OCI-LY1 (cell line): Measurements from ENCODE around the gene FADS2.

ENCODE experiments used
- H2AFZ ChIP-seq: fragments of 200-600 bp; sonication (generic), shearing (Covaris generic); 2 replicates; pipeline ENCODE4 v1.6.0; 2014; ENCODE audit warnings: antibody characterized with exemption, mild to moderate bottlenecking, low read length
- H3F3A ChIP-seq: fragments of 200-600 bp; sonication (generic), shearing (Covaris generic); 2 replicates; pipeline ENCODE4 v1.6.0; 2014; ENCODE audit warnings: mild to moderate bottlenecking, antibody characterized with exemption, low read length, moderate library complexity; ENCODE audit not compliant: insufficient read depth
- H3K27ac ChIP-seq: fragments of 200-600 bp; sonication (generic); 2 replicates; pipeline ENCODE4 v1.5.1; 2014; ENCODE audit warnings: low read length, mixed run types, mild to moderate bottlenecking, low read depth; ENCODE audit not compliant: poor library complexity, severe bottlenecking
- H3K27me3 ChIP-seq: fragments of 200-600 bp; sonication (generic); 2 replicates; pipeline ENCODE4 v1.6.0; 2014; ENCODE audit warnings: antibody characterized with exemption, mild to moderate bottlenecking, low read length, moderate library complexity; ENCODE audit not compliant: insufficient read depth
- H3K36me3 ChIP-seq: fragments of 200-600 bp; sonication (generic); 2 replicates; pipeline ENCODE4 v1.6.1; 2014; ENCODE audit warnings: mild to moderate bottlenecking, antibody characterized with exemption, low read length, moderate library complexity, mixed read lengths; ENCODE audit not compliant: insufficient read depth
- H3K4me1 ChIP-seq: fragments of 200-600 bp; sonication (generic); 2 replicates; pipeline ENCODE4 v1.5.1; 2014; ENCODE audit warnings: mild to moderate bottlenecking, low read length, moderate library complexity; ENCODE audit not compliant: insufficient read depth, severe bottlenecking
- H3K4me2 ChIP-seq: fragments of 200-600 bp; sonication (generic), shearing (Covaris generic); 2 replicates; pipeline ENCODE4 v1.6.1; 2014; ENCODE audit warnings: low read length
- H3K4me3 ChIP-seq: fragments of 200-600 bp; sonication (generic); 2 replicates; pipeline ENCODE4 v1.5.1; 2014; ENCODE audit warnings: low read length, low read depth, mild to moderate bottlenecking, mixed read lengths; ENCODE audit not compliant: poor library complexity, severe bottlenecking
- H3K79me2 ChIP-seq: fragments of 200-600 bp; shearing (Covaris generic); 2 replicates; pipeline ENCODE4 v1.6.1; 2016; ENCODE audit warnings: mixed run types, low read length, mixed read lengths; ENCODE audit not compliant: insufficient read depth
- H3K9ac ChIP-seq: fragments of 200-600 bp; sonication (generic), shearing (Covaris generic); 2 replicates; pipeline ENCODE4 v1.6.1; 2014; ENCODE audit warnings: mild to moderate bottlenecking, low read length, mixed read lengths
- H3K9me2 ChIP-seq: fragments of 200-600 bp; sonication (generic), shearing (Covaris generic); 2 replicates; pipeline ENCODE4 v1.6.1; 2014; ENCODE audit warnings: low read depth, mild to moderate bottlenecking, low read length, mixed read lengths
- H3K9me3 ChIP-seq: fragments of 200-600 bp; shearing (Covaris generic); 2 replicates; pipeline ENCODE4 v1.6.1; 2014; ENCODE audit warnings: low read length, mixed read lengths
- H4K20me1 ChIP-seq: fragments of 200-600 bp; sonication (generic), shearing (Covaris generic); 2 replicates; pipeline ENCODE4 v1.6.0; 2016; ENCODE audit warnings: mild to moderate bottlenecking, low read length; ENCODE audit not compliant: insufficient read depth
- CTCF ChIP-seq: fragments of 200-600 bp; sonication (generic), shearing (Covaris generic); IDR thresholded peaks from 2 replicates; pipeline ENCODE4 v1.5.1; 2017; ENCODE audit warnings: mild to moderate bottlenecking, antibody characterized with exemption, low read length, moderate library complexity, mixed read lengths
- EZH2 ChIP-seq: fragments of 200-600 bp; sonication (generic), shearing (Covaris generic); IDR thresholded peaks from 2 replicates; pipeline ENCODE4 v1.8.0; 2017; ENCODE audit warnings: borderline replicate concordance, mixed run types, mild to moderate bottlenecking, antibody characterized with exemption, low read length, moderate library complexity, mixed read lengths

FADS2 gene

GRCh38 chr11:61883947-61884346 is 55.8 kb downstream of the FADS2 start:
- H3K27ac ChIP-seq = no peak overlapping the region
- no peaks in the 10 kb centered on the region for H4K20me1 ChIP-seq
- no peaks in the 10 kb centered on the region for H3K79me2 ChIP-seq
- no peak overlapping the region for H2AFZ ChIP-seq
- H3K9me3 ChIP-seq = no peaks in the 10 kb centered on the region
- no peaks in the 10 kb centered on the region for H3K9me2 ChIP-seq
- no peak overlapping the region for H3K4me2 ChIP-seq
- H3F3A ChIP-seq = no peaks in the 10 kb centered on the region
- no peak overlapping the region for H3K4me3 ChIP-seq
- H3K4me1 ChIP-seq = peaks cover 29% of the 10 kb centered on the region
- TF ChIP-seq EZH2 = no peak
- H3K27me3 ChIP-seq = no peaks in the 10 kb centered on the region; the same call in 1 of the 2 replicates
- H3K9ac ChIP-seq = no peak overlapping the region
- H3K36me3 ChIP-seq = no peaks in the 10 kb centered on the region

- Histone ChIP-seq H3K4me3 (no peak overlapping the region), H3K9me2 (no peaks in the 10 kb centered on the region), H3K36me3 (no peaks in the 10 kb centered on the region), H3K27ac (no peak overlapping the region), H3K9ac (no peak overlapping the region), H3K27me3 (no peaks in the 10 kb centered on the region; the same call in 1 of the 2 replicates), H4K20me1 (no peaks in the 10 kb centered on the region), H3K4me2 (no peak overlapping the region), H3K9me3 (no peaks in the 10 kb centered on the region), H3K79me2 (no peaks in the 10 kb centered on the region), H2AFZ (no peak overlapping the region), H3F3A (no peaks in the 10 kb centered on the region), H3K4me1 (peaks cover 18% of the 10 kb centered on the region)
- TF ChIP-seq EZH2 (no peak), CTCF (no peak)
Observed at GRCh38 chr11:61885166-61885778, 57.2 kb downstream of the FADS2 start.

GRCh38 chr11:61885784-61886580 is 57.9 kb downstream of the FADS2 start:
- Histone ChIP-seq H3K4me1 (peaks cover 18% of the 10 kb centered on the region), H3K36me3 (no peaks in the 10 kb centered on the region), H3K4me3 (no peak overlapping the region), H3K9me2 (no peaks in the 10 kb centered on the region), H4K20me1 (no peaks in the 10 kb centered on the region), H2AFZ (no peak overlapping the region), H3F3A (no peaks in the 10 kb centered on the region), H3K9me3 (no peaks in the 10 kb centered on the region), H3K79me2 (no peaks in the 10 kb centered on the region), H3K9ac (no peak overlapping the region), H3K27me3 (no peaks in the 10 kb centered on the region; the same call in 1 of the 2 replicates), H3K4me2 (no peak overlapping the region), H3K27ac (no peak overlapping the region)
- TF ChIP-seq EZH2 (no peak), CTCF (no peak)

GRCh38 chr11:61886643-61887042 is 58.5 kb downstream of the FADS2 start:
- Histone ChIP-seq H3K79me2 (no peaks in the 10 kb centered on the region), H3K27me3 (no peaks in the 10 kb centered on the region; the same call in 1 of the 2 replicates), H2AFZ (no peak overlapping the region), H3K36me3 (no peaks in the 10 kb centered on the region), H4K20me1 (no peaks in the 10 kb centered on the region), H3F3A (no peaks in the 10 kb centered on the region), H3K9ac (no peak overlapping the region), H3K9me2 (no peaks in the 10 kb centered on the region), H3K4me3 (no peak overlapping the region), H3K9me3 (no peaks in the 10 kb centered on the region), H3K4me1 (peaks cover 13% of the 10 kb centered on the region), H3K4me2 (no peak overlapping the region), H3K27ac (no peak overlapping the region)
- TF ChIP-seq CTCF (no peak), EZH2 (no peak)
